Colonic mucosa (tissue), 4 donors: ENCODE measurements around the gene KRT10. TPM values are rescaled to one million over a fixed set of nuclear protein-coding genes. Genes with fewer than 3 reads are reported as not detected.

Source experiments
- DNase-seq: peaks from one replicate; pipeline ENCODE4 v3.0.0-alpha.2; 2020
- H3K27ac ChIP-seq: fragments of 200-600 bp; one replicate; pipeline ENCODE4 v1.8.0; 2021
- H3K27me3 ChIP-seq: fragments of 200-600 bp; one replicate; pipeline ENCODE4 v1.8.0; 2021
- H3K36me3 ChIP-seq: fragments of 200-600 bp; one replicate; pipeline ENCODE4 v1.8.0; 2021
- H3K4me1 ChIP-seq: fragments of 200-600 bp; one replicate; pipeline ENCODE4 v1.8.0; 2021; ENCODE audit warnings: mild to moderate bottlenecking
- H3K4me3 ChIP-seq: fragments of 200-600 bp; one replicate; pipeline ENCODE4 v1.8.0; 2021
- H3K9ac ChIP-seq, 2 donors: one replicate each; pipeline ENCODE4 v1.7.0; 2013; ENCODE audit warnings: control low read depth in 2 of 2, low read depth in 2 of 2, low read length in 2 of 2
- H3K9me3 ChIP-seq: fragments of 200-600 bp; one replicate; pipeline ENCODE4 v1.8.0; 2021
- CTCF ChIP-seq: fragments of 200-600 bp; IDR thresholded peaks from one replicate; pipeline ENCODE4 v1.8.0; 2022; ENCODE audit warnings: antibody characterized with exemption, mild to moderate bottlenecking
- intact Hi-C: fragments of 100-400 bp; cut with DNase I; formaldehyde crosslinking; loops from one replicate; pipeline ENCODE4 v1.14.1; 2022
- total RNA-seq, 2 donors: library from RNA; stranded (reverse); fragmentation: NEBNext Ultra II Directional in 1 of 2; extraction: Animal tissue kit (Norgen Biotek cat#: 25700) in 1 of 2; gene quantifications; one replicate each; pipeline ENCODE4 v1.2.1, GENCODE V29; 2021
- donor health status: healthy.
- donor health status: DM: no; HTN: no; CAD: no.
- donor health status: DM: no; HTN: no; CAD: no.

KRT10 gene
- total RNA-seq, 2 donors from 2014 or later: 33.6 to 35.1 TPM

DNA sequence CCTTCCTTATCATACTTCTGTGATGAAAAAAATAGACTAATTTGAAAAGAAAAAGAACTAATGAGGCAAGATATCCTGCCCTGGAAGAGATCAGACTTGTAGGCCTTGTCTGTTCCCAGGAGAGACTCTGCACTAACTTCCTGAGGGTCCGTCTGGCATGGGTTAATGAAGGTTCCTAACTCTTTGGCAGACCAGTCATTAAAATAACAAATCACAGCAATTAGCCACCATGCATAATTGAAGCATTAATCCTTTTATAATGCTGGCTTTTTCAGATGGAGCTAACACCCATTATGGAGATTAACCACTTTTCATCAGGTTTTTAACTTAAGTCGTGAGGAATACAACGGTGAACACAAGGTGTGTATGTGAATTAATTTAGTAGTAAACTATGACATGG is 10.4 kb upstream of the KRT10 start:
- no peaks in the 10 kb centered on the region for H3K4me1 ChIP-seq
- no peak overlapping the region for H3K27ac ChIP-seq
- no peaks in the 10 kb centered on the region for H3K36me3 ChIP-seq
- no peaks in the 10 kb centered on the region for H3K9me3 ChIP-seq
- TF ChIP-seq CTCF: no peak
- H3K27me3 ChIP-seq: no peaks in the 10 kb centered on the region
- no peak for DNase-seq
- intact Hi-C loops: no loop called here
- H3K9ac ChIP-seq: no peak overlapping the region
- no peak overlapping the region for H3K4me3 ChIP-seq

DNA sequence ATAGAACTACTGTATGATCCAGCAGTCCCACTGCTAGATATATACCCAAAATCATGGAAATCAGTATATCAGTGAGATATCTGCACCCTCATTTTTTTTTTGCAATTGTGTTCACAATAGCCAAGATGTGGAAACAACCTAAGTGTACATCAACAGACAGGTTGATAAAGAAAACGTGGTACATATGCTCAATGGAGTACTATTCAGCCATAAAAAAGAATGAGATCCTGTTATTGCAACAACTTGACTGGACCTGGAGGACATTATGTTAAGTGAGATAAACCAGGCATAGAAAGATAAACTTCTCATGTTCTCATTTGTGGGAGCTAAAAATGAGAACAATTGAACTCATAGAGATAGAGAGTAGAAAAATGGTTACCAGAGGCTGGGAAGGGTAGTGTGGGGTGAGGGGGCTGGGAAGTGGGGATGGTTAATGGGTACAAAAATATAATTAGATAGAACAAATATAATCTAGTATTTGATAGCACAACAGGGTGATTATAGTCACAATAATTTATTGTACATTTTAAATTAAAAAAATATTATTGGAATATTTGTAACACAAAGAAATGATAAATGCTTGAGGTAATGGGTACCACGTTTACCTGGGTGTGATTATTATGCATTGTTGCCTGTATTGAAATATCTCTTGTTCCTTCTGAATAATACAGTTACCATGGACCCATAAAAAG is 7.8 kb upstream of the KRT10 start:
- H3K4me1 ChIP-seq: no peaks in the 10 kb centered on the region
- H3K36me3 ChIP-seq: no peaks in the 10 kb centered on the region
- no peak overlapping the region for H3K4me3 ChIP-seq
- no peak overlapping the region for H3K9ac ChIP-seq
- intact Hi-C loops: no loop called here
- no peaks in the 10 kb centered on the region for H3K27me3 ChIP-seq
- no peak for DNase-seq
- H3K9me3 ChIP-seq: no peaks in the 10 kb centered on the region
- TF ChIP-seq CTCF: no peak
- no peak overlapping the region for H3K27ac ChIP-seq

DNA sequence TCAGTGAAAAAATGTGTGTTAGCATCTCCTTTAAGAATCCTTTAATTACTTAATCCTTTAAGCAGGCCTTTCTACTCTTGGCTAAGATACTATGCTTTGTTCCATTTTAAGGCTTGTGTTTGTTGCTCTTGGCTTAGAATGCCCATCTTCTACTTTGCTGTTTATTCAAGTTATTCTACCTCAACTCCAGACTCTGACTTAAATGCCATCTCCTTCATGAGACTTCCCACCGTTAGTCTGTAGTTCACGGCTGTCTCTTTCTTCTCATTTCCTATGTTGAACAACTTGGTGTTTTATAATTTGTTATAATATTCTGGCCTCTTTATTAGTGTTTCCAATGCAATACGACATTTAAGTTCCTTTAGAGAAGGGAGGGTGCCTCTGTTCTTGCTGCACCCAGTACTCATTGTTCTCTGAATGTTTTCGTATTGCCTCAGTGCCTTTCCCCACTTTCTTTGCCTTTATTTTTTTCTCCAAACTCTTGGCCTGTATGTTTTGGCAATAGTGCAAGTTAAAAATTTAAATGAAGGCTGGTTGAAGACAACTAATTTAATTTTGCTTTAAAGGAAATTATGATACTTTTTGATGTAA is 6.1 kb upstream of the KRT10 start:
- no peak overlapping the region for H3K9ac ChIP-seq
- no peak for TF ChIP-seq CTCF

GRCh38 chr17:40827746-40828453 is 5.5 kb upstream of the KRT10 start:
- no peaks in the 10 kb centered on the region for H3K27me3 ChIP-seq
- H3K4me1 ChIP-seq: no peaks in the 10 kb centered on the region
- H3K36me3 ChIP-seq: no peaks in the 10 kb centered on the region
- intact Hi-C loops: no loop called here
- no peak for DNase-seq
- TF ChIP-seq CTCF: no peak
- no peak overlapping the region for H3K9ac ChIP-seq
- no peaks in the 10 kb centered on the region for H3K9me3 ChIP-seq
- H3K4me3 ChIP-seq: no peak overlapping the region
- H3K27ac ChIP-seq: no peak overlapping the region

More for the DNA sequence above, 6.1 kb upstream of the KRT10 start:
- H3K9me3 ChIP-seq: no peaks in the 10 kb centered on the region
- H3K27me3 ChIP-seq: no peaks in the 10 kb centered on the region
- intact Hi-C loops: no loop called here
- no peak overlapping the region for H3K4me3 ChIP-seq
- no peak overlapping the region for H3K27ac ChIP-seq
- no peaks in the 10 kb centered on the region for H3K4me1 ChIP-seq
- no peak for DNase-seq
- no peaks in the 10 kb centered on the region for H3K36me3 ChIP-seq

GRCh38 chr17:40825599-40825998 is 3.2 kb upstream of the KRT10 start:
- TF ChIP-seq CTCF: no peak
- Histone ChIP-seq H3K9me3 (no peaks in the 10 kb centered on the region), H3K4me1 (no peaks in the 10 kb centered on the region), H3K27ac (no peak overlapping the region), H3K36me3 (no peaks in the 10 kb centered on the region), H3K9ac (no peak overlapping the region), H3K4me3 (no peak overlapping the region), H3K27me3 (no peaks in the 10 kb centered on the region)
- no peak for DNase-seq
- intact Hi-C loops: no loop called here
